Activated T-cell treated with anti-CD3 and anti-CD28 coated beads, Interleukin-2, amount 50 U/mL, for 1 hour (primary cell): ENCODE measurements around the gene EFCAB7.

ENCODE experiments used
- DNase-seq: peaks from one replicate; pipeline ENCODE4 v3.0.0-alpha.2; 2020

The EFCAB7 gene

GRCh38 chr1:63522891-63523728, at the start of gene EFCAB7, which contains the start of gene ITGB3BP:
Gene EFCAB7 (plus strand): TSS chr1:63523525. CDS start chr1:63525573, 2,048 bp downstream.
Gene ITGB3BP (minus strand): TSS chr1:63523225. CDS start chr1:63523133, 92 bp downstream.
- DNase-seq, result peak; percentile 84

GRCh38 chr1:63475761-63476160, 47.6 kb upstream of the EFCAB7 start:
- DNase-seq, result no peak

GRCh38 chr1:63480057-63480456, 43.3 kb upstream of the EFCAB7 start:
- no peak for DNase-seq

GRCh38 chr1:63486629-63487028, 36.7 kb upstream of the EFCAB7 start:
- DNase-seq, result no peak

- DNase-seq, result no peak
Measured at GRCh38 chr1:63487336-63488065, 35.8 kb upstream of the EFCAB7 start.

- no peak for DNase-seq
Measured at GRCh38 chr1:63497577-63497976, 25.7 kb upstream of the EFCAB7 start.

GRCh38 chr1:63498106-63498505, 25.2 kb upstream of the EFCAB7 start:
- DNase-seq, result no peak

- DNase-seq, result no peak
Measured at GRCh38 chr1:63501256-63501655, 22.1 kb upstream of the EFCAB7 start.

- no peak for DNase-seq
Measured at GRCh38 chr1:63506782-63507181, 16.5 kb upstream of the EFCAB7 start.

- DNase-seq, result no peak
Measured at GRCh38 chr1:63509718-63510117, 13.6 kb upstream of the EFCAB7 start.

GRCh38 chr1:63512584-63512983, 10.7 kb upstream of the EFCAB7 start:
- no peak for DNase-seq

- DNase-seq, result no peak
Measured at GRCh38 chr1:63516629-63517028, 6.7 kb upstream of the EFCAB7 start.

GRCh38 chr1:63523738-63524137, 413 bp downstream of the EFCAB7 start:
- DNase-seq, result no peak

- no peak for DNase-seq
Measured at GRCh38 chr1:63524201-63524600, 876 bp downstream of the EFCAB7 start.

GRCh38 chr1:63532727-63533126, 9.4 kb downstream of the EFCAB7 start:
- DNase-seq, result no peak

GRCh38 chr1:63533931-63534330, 10.6 kb downstream of the EFCAB7 start:
- DNase-seq, result no peak

GRCh38 chr1:63534406-63534805, 11.1 kb downstream of the EFCAB7 start:
- no peak for DNase-seq

GRCh38 chr1:63537006-63537405, 13.7 kb downstream of the EFCAB7 start:
- DNase-seq, result no peak

GRCh38 chr1:63537940-63538339, 14.6 kb downstream of the EFCAB7 start:
- DNase-seq, result no peak

GRCh38 chr1:63545780-63546179, 22.5 kb downstream of the EFCAB7 start:
- no peak for DNase-seq

GRCh38 chr1:63547621-63548294, 24.4 kb downstream of the EFCAB7 start:
- DNase-seq, result no peak

GRCh38 chr1:63548303-63548702, 25.0 kb downstream of the EFCAB7 start:
- DNase-seq, result no peak

GRCh38 chr1:63548877-63549276, 25.6 kb downstream of the EFCAB7 start:
- DNase-seq, result no peak

- DNase-seq, result no peak
Measured at GRCh38 chr1:63555480-63555879, 32.2 kb downstream of the EFCAB7 start.
